ENCODE data around the gene CHAF1A.

The CHAF1A gene

DNA sequence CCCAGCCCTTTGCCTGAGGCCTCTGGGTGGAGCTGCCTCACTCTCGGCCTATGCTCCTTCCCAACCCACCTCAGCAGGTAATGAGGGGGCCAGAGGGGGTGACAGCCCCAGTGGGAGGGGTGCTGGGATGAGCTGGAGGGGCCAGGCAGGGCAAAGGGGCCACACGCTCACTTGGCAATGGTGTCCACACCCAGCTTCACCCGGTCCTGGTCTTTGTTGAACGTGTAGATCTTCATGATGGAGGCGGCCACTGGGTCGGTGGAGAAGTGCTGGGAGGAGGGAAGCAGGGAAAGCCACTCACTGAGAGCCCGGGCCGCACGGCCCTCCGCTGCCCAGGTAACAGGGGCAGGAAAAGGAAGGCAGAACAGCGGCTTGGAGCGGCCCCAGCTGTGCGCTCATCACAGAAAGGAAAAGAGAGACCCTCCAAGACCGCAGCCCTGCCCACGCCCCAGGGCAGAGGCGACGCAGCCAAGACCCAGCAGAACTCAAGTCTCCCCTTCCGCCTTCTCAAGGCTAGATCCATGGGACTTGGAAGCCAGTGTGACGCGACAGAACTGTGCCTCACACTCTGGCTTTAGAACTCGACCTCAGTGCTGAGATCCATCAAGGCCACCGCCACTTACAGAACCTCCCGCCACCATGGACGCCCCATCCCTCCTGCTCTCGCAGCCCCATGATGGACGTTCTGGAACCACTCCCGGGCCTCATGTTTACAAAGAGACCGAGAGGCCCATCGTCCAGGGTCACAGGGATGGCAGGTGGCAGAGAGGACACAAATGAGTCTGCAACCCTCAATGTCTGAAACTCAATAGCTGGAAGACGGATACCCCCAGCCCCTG lies 45.9 kb downstream of the CHAF1A start:
- TF ChIP-seq, protein P1, sequence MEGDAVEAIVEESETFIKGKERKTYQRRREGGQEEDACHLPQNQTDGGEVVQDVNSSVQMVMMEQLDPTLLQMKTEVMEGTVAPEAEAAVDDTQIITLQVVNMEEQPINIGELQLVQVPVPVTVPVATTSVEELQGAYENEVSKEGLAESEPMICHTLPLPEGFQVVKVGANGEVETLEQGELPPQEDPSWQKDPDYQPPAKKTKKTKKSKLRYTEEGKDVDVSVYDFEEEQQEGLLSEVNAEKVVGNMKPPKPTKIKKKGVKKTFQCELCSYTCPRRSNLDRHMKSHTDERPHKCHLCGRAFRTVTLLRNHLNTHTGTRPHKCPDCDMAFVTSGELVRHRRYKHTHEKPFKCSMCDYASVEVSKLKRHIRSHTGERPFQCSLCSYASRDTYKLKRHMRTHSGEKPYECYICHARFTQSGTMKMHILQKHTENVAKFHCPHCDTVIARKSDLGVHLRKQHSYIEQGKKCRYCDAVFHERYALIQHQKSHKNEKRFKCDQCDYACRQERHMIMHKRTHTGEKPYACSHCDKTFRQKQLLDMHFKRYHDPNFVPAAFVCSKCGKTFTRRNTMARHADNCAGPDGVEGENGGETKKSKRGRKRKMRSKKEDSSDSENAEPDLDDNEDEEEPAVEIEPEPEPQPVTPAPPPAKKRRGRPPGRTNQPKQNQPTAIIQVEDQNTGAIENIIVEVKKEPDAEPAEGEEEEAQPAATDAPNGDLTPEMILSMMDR (IDR thresholded peaks at IDR 0.05): no peak

DNA sequence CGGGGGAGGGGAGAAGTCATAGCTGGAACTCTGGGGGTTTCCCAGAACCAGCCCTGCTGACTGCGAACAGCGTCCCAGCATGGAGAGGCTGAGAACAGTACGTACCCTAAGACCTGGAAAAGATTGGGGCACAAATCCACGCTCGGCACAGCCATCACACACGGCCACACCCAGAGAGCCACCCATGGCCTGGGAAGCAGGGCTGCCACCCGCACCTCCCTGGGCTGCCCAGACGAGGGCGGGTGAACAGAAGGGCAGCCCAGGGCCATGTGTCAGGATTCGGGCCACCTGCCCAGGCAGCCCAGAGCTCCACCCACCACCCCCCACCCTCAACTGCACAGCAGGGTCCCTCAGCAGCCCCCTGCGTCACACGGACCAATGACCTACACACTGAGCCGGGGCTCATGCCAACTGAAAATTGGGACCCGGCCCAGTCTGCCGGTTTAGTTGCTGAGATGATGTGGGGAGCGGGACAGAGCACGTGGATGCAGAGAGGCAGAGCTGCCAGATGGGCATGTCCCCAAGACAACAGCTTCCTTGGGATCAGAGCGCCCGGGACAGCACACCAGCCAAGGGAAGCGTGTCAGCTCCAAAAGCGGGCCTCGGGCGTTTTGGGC lies 46.7 kb downstream of the CHAF1A start:
- TF ChIP-seq, protein P1 (IDR thresholded peaks at IDR 0.05): peak; percentile 15; the same call in 1 of the 2 replicates

DNA sequence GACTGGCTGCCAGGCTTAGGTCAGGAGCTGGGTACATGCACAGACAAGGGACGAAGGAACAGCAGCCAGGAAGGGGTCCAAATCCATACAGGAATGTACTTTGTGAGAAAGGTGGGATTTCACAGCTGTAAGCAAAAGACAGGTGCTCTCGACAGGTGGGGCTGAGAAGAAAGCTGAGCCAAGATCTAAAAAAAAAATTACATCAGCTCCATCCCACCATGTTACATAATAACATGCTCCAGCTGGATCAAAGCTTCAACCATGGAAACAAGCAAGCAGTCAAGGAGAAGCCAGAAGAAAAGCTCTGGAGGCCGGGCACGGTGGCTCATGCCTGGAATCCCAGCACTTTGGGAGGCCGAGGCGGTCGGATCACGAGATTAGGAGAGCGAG lies 47.2 kb downstream of the CHAF1A start:
- TF ChIP-seq, protein P1 (IDR thresholded peaks at IDR 0.05): no peak

DNA sequence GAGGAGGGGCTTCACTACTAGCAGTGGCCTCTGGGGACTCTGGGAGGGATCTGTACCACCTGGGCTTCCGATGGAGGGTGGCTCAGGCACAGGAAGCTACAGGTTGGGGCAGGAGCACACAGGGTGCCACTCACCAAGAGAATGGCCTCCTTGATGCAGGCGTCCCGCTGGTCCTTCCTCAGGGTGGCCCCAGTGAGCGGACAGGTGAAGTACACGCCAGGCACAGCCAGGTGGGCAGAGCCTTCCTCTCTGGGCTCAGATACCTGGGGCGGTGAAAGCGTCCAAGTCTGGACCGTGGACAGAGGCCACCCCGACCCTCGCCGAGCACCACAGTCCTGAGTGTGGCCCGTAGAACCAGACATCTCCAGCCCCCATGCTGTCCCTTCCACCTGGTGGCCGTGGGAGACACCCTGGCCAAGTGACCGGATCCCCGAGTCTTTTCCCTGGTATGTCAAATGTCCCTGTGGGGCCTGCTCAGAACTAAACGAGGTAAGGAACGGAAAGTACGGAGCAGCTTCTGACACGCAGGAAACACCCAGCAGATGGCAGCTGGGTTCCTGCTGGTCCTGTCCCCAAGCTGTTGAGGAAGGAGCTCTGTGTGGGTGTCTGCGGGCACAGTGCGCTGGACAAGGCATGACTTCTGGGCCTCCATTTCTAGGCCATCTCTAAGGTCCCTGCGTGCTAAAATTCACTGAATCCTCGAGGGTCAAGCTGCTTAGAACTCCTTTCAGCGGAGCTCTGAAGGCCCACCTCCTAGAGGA lies 50.0 kb downstream of the CHAF1A start:
- TF ChIP-seq, protein P1 (IDR thresholded peaks at IDR 0.05): no peak

DNA sequence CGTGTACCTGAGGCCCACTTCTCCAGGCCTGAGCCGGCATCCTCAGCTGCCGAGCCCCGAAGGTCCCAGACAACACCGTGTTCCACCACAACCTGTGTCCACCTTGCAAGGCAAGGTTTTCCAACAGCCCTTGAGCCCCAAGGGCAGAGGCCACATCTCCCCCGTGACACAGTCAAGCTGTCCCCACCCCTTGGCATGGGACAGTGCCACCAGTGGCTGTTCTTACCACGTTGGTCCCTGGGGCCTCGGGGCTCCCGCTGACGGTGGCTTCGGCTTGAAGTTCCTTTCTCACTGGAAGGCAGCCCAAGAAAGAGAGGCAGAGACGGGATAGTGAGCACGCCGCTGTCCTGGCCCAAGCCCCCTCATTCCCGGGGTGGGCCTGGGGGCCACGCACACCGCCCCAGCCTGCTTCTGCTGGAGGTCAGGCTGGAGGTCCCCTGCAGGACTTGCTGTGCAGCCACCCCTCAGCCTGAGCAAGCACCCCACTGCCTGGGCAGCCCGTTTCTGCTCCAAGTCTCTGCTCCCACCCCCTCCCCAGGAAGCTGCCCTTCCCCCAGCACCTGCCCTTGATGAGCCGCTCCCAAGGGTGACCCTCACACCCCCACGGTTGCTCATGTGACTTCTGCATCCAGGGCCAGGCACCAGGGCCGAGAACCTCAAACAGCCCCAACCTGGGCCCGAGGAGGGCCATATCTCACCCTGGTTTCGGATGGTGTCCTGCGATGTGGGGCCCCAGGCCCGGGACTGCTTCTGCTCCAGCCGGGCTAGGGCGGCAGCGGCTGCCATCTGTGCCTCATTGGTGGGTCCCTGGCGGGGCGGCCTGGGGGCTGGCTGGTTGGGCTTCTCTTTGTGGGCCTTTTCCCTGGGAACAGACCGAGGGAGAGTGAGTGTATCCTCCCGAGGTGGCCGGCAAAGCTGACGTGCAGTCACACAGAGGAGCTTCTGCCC lies 51.1 kb downstream of the CHAF1A start:
- TF ChIP-seq, protein P1 (IDR thresholded peaks at IDR 0.05): no peak

DNA sequence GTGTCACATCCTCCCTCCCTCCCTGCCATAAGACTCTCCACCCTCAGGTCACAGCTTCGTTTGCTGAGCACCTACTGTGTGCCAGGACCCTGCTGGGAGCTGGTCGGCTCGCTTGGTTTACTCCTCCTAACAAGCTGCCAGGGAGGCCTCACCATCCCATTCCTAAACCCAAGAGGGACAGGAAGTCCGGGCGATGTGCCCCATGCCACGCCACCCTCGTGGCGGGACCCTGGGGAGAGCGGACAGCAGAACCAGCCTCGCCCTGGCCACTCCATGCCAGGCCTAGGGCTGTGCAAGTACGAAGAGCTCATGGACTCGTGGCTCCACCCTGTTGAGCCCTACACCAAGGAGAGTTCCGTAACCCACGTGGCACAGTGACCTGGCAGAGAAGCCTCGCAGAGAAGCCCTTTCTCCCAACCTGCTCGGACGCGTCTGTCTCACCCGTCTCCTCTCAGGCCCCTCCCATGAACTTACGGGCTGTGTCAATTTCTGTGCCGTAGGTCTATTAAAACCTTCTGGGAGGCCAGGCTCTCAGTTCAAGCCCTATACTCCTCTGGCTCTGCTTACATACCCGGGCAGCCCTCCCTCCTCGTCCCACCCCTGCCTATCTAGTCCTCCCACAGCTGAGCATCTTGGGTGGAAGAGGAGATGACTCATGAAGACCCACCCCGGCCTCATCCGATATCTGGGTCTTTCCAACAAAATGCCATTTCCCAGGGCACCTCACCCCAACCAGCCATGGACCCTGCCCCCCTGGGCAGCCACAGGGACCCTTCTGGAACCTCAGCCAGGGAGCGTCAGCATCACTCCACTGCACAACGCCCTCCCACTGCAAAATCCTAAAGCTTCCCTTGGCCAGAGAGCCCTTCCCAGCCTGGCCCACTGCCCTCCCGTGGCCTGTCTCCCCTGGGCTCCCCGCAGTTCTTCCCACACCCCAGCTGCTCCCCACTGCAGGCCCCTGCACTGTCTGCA lies 52.6 kb downstream of the CHAF1A start:
- TF ChIP-seq, protein P1 (IDR thresholded peaks at IDR 0.05): no peak

All from LNCAP (cell line).